Islet of Langerhans (tissue), 1 donor: Measurements from ENCODE around the gene KLHL3.

Experiments
- FAIRE-seq: peaks from one replicate; lab custom pipeline; 2011; peaks lifted over from hg19 to GRCh38; lab: Jason Lieb, UNC

Gene KLHL3

DNA sequence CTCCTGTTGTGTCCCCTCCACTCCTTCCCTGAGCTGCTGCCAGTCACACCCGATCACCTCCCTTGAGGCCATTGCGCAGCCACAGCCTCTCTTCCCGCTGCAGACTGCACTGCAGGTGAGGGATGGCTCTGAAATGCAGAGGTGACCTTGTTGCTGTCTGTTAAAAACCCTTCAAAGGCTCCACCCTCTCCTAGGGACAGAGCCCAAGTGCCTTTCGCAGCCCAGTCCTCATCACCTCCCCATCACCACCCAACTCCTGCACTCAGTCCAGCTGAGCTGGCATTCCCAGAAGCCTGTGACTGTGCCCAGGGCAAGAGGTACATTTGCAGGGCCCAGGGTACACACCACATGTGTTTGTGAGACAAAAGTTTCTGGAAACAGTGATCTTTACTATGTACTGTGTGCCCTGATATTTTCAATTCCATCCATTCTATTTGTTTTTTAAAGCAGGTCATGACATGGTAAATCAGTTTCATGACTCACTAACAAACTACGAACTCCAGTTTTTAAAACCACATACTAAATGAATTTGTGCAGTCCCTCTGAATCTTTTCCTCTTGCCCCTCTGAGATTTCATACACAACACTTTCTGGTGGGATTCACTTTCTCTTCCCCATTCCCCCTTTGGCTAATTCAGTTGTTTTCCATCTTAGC lies 163.7 kb downstream of the KLHL3 start:
- no peak for FAIRE-seq

DNA sequence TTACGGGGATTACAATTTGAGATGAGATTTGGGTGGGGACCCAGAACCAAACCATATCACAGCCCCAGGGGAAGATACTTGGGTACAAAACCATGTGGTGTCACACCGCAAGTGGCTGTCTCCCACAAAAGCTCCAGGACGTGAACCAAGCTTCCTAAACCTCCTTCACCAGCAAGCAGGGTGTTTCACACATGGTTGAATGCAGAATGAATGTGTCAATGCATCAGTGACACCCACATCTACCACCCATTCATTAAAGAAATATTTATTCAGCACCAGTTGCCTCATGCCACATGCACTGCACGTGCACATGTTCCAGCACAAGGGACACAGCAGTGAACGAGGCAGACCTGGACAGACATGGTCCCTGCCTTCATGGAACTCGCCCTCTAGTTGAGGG lies 165.8 kb downstream of the KLHL3 start:
- FAIRE-seq, result no peak
